ENCODE data around the gene GTPBP3.
"Not testable (repeated sequence)": the region's sequence is repeated elsewhere in the genome, so short reads cannot be mapped to it uniquely, and the experiment has no call there.

GTPBP3 gene

GRCh38 chr19:17336872-17337674 is at the start of gene GTPBP3:
Gene GTPBP3, plus strand, starts transcription at chr19:17337553. Its CDS starts 59 bp downstream, at chr19:17337612.
- DNase-seq (ENCODE audit: low read depth) = peak; percentile 99

DNA sequence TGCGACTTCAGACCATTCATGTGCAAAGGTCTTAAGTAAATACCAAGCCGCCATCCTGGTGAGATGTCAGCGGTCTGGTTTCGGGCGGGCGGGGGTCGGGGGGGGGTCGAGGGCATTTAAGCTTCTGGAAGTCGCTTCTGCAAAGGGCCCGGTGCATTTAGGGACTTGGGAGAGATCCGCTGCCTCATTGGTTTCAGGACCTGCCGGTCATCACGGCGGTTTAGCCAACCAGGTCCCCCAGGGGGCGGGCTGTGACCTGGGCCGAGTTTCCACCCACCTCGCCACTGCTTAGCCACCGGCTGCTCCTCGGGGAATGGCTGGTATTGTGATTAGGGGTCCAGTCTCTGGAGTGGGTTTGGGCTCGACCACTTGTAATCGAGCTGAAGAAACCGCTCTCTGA is 47.9 kb upstream of the GTPBP3 start:
- DNase-seq (ENCODE audit: low read depth) = peak; percentile 90

- DNase-seq (ENCODE audit: low read depth) = peak; percentile 88
Observed at GRCh38 chr19:17292301-17293074, 44.9 kb upstream of the GTPBP3 start.

DNA sequence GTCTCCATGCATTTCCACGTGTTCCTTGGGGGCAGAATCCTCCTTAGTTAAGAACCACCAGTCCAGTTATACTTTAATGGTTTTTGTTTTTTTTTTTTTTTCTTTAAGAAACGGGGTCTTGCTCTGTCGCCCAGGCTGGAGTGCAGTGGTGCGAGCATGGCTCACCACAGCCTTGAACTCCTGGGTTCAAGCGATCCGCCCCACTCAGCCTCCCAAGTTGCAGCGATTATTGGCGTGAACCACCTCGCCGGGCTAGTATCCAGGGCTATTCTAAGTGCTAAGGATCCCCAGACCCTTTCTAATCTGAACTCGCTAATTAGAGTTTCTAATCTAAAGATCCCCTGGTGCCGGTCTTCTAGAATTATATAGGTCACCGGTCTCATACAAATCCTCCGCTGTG is 43.7 kb upstream of the GTPBP3 start:
- DNase-seq (ENCODE audit: low read depth) = no peak

DNA sequence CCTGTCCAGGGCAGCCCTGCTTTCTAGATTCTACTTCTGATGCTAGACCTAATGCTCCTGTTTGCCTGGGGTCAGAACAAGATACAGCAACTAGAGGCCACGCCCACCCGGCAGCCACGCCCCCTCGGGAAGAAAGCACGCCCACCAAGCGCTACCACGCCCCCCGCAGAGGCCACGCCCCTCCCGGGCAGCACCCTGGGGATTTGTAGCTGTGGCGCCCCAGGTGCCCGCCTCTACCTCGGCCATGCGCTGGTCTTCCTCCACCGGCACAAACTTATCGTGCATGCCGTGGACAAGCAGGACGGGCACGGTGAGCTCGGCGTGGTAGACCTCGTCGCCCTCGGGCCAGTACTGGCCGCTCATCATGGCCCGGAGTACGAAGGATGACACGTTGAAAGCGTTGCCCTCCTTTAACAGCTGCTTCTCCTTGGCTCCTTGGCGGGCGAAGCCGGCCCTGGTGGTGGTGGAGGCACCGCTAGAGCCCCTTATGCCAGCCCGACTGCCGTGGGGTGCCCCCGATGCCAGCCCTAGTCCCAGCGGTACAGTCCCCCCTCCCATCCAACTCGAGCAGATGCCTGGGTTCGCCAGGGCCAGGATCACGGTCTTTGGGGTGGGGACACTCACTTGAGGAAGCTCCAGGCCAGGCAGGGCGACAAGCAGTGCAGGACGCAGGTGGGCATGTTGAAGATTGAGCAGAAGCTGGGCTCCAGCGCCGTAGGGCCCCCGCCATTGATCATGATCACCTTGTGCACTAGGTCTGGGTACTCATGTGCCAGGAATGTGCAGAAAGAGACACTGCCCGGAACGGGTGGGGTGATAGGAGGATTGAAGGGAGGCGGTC is 43.1 kb upstream of the GTPBP3 start:
- peak; percentile 18 for DNase-seq (ENCODE audit: low read depth)

DNA sequence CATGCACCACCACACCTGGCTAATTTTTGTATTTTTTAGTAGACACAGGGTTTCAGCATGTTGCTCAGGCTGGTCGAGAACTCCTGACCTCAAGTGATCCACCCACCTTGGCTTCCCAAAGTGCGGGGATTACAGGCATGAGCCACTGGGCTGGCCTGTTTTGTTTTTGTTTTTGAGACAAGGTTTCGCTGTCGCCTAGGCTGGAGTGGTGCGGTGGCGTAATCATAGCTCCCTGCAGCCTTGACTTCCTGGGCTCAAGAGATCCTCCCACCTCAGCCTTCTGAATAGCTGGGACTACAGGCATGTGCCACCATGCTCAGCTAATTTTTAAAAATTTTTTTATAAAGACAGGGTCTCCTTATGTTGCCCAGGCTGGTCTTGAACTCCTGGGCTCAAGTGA is 41.8 kb upstream of the GTPBP3 start:
- DNase-seq (ENCODE audit: low read depth) = not testable (repeated sequence)

DNA sequence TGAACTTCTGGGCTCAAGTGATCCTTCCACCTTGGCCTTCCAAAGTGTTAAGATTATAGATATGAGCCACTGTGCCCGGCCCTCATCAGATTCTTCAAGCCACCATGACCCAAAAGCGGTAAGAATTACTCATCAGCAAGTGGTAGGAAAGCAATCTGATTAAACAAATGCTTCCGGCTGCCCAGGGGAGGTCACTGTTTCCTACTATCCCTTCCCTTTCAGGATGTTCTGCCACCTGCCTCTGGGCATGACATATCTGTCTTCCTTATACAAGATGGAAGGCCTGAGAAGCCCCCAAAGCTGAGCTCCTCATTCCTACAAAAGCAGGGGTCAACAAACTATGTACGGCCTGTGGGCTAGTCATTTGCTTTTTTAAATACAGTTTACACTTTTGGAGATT is 41.1 kb upstream of the GTPBP3 start:
- DNase-seq (ENCODE audit: low read depth) = peak; percentile 67

DNA sequence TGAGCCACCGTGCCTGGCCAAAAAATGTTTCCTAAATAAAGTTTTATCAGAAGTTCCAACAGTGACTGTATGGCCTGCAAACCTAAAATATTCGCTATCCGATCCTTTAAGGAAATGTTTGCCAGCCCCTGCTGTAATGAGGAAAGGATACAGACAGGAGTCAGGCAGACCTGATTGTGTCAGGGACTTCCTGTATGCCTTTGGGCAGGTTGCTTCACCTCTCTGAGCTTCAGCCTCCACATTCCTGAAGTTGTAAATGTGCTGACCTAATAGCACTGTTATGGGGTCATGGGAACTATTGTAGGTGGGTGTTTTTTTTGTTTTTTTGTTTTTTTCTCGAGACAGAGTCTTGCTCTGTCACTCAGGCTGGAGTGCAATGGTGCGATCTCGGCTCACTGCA is 40.4 kb upstream of the GTPBP3 start:
- DNase-seq (ENCODE audit: low read depth) = peak; percentile 50

- no peak for DNase-seq (ENCODE audit: low read depth)
Observed at GRCh38 chr19:17300992-17301619, 36.2 kb upstream of the GTPBP3 start.

DNA sequence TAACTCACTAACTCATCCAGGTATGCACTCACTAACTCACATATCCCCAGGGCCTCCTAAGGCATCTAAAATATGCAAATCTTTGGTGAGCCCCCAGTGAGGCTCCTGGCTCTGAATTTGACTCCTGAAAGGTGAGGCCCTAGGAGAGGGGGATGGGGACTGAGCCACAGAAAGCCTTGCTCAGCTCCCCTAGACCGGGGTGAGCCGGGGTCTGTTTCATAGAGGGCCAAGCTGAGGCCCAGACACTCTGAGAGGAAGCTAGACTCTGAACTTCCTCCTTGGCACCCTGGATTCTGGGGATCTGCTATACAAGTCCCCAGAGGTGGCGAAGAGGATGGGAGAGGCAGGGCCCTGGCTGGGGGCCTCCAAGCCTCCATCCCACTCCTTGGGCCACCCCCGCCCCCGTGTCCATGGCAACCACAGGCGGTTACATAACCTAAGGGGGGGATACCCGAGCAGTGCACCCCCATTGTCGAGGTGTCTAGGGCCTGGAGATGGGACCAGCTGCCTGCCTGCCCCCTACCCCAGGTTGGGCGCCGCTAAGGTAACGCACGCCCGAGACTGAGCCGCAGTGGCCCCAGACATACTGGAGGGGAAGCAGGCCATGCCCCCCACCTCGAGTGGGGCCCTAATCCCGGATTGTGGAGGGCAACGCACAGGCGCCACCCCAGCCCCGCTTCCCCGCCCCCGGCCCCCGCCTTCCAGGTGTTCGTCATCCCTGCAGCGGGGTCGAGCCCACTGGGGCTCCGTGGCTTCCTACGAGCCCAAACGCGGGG is 34.8 kb upstream of the GTPBP3 start:
- DNase-seq (ENCODE audit: low read depth) = no peak

GRCh38 chr19:17303167-17303939 is 34.0 kb upstream of the GTPBP3 start, which contains the start of gene ABHD8:
Gene ABHD8, minus strand, starts transcription at chr19:17303425. Its CDS starts 1,809 bp downstream, at chr19:17301616.
- DNase-seq (ENCODE audit: low read depth) = peak; percentile 95

DNA sequence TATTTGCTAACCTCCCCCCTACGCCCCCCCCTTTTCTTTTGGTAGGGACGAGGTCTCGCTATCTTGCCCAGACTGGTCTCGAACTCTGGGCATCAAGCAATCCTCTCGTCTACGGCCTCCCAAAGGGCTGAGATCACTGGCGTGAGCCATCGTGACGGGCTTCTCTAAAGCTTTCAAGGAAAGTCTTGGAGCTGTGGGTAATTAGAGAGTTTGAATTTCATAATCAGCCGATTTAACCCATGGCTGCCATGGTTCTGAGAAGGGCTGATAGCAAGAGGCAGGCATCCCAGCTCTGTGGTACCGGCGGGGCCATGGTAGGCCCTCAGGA is 33.4 kb upstream of the GTPBP3 start:
- no peak for DNase-seq (ENCODE audit: low read depth)

GRCh38 chr19:17304386-17305215 is 32.8 kb upstream of the GTPBP3 start:
- DNase-seq (ENCODE audit: low read depth) = no peak

- DNase-seq (ENCODE audit: low read depth) = no peak
Observed at GRCh38 chr19:17305216-17305516, 32.2 kb upstream of the GTPBP3 start.

DNA sequence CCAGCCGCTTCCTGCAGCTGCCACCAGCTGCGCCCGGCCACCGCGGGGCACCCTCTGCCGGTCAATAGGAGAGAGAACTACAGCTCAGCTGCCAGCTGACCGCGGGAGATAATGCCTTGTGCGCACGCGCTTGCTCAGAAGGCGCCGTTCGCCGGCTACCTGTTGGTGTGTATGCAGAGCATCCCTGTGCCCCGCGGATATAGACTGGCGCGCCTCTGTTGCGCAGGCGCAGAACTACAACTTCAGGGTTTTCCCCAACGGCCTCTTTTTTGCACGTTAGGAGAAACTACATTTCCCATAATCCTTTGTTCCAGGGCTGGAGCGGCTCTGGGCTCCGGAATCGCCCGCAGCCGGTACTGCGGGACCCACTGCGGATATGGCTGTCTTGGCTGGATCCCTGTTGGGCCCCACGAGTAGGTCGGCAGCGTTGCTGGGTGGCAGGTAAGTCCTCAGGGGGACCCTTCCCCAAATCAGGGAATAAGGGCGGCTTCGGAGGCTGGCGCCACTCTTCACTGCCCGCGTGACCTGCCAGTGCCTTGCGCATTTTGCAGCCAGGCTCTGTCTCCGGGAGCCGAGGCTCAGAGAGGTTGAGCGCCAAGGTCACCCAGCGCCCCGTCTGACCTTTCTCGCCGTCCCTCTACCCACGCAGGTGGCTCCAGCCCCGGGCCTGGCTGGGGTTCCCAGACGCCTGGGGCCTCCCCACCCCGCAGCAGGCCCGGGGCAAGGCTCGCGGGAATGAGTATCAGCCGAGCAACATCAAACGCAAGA is 31.7 kb upstream of the GTPBP3 start, which contains the start of gene MRPL34:
Gene MRPL34 (plus strand): TSS at position 356 of the 768 bp plus-strand sequence. CDS start 21 bp downstream, at position 377.
- peak; percentile 97 for DNase-seq (ENCODE audit: low read depth)

DNA sequence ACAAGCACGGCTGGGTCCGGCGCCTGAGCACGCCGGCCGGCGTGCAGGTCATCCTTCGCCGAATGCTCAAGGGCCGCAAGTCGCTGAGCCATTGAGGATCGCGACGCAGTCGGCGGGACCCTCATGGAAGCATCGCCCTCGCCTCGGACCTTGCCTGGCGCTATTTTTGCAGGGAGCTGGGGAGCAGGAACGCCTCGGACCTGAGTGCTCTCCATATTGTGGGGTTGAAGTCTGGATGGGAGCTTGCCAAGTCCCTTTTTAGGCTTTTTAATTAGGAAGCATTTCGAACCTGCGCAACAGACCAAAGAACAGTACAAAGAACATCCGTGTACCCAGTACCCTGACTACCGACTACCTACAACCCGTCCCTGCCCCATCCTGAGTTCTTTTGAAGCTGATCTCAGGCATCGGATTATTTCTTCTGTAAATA is 31.1 kb upstream of the GTPBP3 start:
- no peak for DNase-seq (ENCODE audit: low read depth)

DNA sequence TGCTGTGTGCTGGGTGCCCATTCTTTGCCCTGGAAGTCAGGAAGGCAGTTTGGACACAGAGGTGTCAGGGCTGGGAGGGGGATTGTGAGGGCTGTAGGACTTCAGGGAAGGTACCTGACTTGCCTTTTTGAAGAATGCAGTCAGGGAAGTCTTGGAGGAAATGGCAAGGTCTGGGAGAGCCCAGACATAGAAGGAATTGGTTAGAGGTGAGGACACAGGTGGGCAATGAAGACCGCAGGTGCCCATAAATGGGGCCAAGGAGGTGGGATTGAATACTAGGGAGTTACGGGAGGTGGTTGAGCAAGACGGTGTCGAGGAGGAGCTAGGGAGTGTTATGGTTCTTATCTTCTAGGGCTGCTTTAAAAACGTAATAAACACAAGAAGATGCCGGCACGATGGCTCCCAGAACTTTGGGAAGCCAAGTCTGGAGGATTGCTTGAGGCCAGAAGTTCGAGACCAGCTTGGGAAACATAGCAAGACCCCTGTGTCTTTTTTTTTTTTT is 29.4 kb upstream of the GTPBP3 start:
- DNase-seq (ENCODE audit: low read depth) = no peak

DNA sequence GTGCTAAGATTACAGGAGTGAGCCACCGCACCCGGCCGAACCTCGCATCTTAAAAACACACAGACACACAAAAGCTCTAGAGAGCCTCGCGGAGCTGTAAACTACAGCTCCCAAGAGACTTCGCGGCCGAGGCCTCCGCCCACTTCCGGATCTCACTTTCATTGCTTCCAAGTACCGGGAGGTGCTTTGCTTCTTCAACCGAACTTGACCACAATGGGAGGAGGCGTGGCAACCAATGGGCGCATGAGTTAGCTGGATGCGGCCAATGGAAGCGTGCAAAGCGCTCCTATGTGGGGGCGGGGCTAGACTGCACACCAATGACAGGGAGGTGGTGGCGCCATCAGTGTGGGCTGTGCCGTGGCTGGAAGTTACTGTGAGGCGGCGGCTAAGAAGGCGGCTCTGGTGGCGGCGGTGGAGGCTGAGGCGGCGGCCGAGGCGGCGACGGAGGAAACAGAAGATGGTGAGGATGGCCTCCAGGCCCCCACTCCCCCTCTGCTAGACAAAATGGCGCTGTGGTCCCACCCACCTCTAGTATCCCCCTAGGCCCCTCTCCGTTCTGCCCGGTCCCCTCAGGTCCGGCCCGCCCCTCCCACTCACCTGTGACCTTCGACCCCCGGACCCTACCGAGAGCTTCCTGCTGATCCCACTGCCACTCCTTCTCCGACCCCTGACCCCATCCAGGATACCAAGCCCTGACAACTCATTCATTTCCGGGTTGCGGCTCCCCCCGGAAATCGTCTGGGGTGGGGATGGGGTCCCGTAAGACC is 28.0 kb upstream of the GTPBP3 start, which contains the start of gene DDA1:
Gene DDA1 (plus strand): TSS at position 366 of the 767 bp plus-strand sequence. CDS start 92 bp downstream, at position 458.
- DNase-seq (ENCODE audit: low read depth) = peak; percentile 100

All from iris pigment epithelial cell (primary cell).